HepG2 (cell line): ENCODE results near the gene USP8. TPM values are rescaled to one million over a fixed set of nuclear protein-coding genes. Genes with fewer than 3 reads are reported as not detected.

Experiments
- ATAC-seq: fragments of 200-7000 bp; cut with Tn5 transposase; 3 replicates; pipeline ENCODE4 v1.9.1; 2020; ENCODE audit warnings: mild to moderate bottlenecking, moderate library complexity
- BruUV-seq: library from RNA; stranded (reverse); fragments of 400-500 nt; replicated peaks from 2 replicates; lab custom pipeline; 2021; lab: Mats Ljungman, UMichigan
- CTCF ChIA-PET: fragments of 300-600 bp; formaldehyde crosslinking; extraction: SDS; loops from one replicate; lab custom pipeline; 2021; ENCODE audit warnings: low total read pairs, inconsistent platforms, low intra/inter-chr PET ratio; lab: Yijun Ruan, JAX
- POLR2A ChIA-PET: fragments of 350-600 bp; sonication (Branson Sonifier 250); formaldehyde crosslinking; loops from one replicate; lab custom pipeline; 2020; ENCODE audit warnings: antibody characterized with exemption, inconsistent platforms; lab: Yijun Ruan, JAX
- DNase-seq: peaks from one replicate; pipeline ENCODE4 v3.0.0-alpha.2; 2015; ENCODE audit warnings: low spot score
- FAIRE-seq: peaks from 3 replicates; lab custom pipeline; 2011; peaks lifted over from hg19 to GRCh38; lab: Jason Lieb, UNC
- H2AFZ ChIP-seq: one replicate; pipeline ENCODE4 v1.6.1; 2011; ENCODE audit warnings: low read length, inconsistent platforms
- H3K27ac ChIP-seq: fragments of 300-600 bp; 3 replicates; pipeline ENCODE4 v1.8.0; 2011; ENCODE audit warnings: mixed run types, mild to moderate bottlenecking, mixed read lengths, low read length, inconsistent platforms; ENCODE audit not compliant: insufficient read depth; ENCODE audit errors: extremely low read length
- H3K27me3 ChIP-seq, 2 experiments: fragments of 200-600 bp in 1 of 2; 2 replicates in 1 of 2; 3 replicates in 1 of 2; pipeline versions ENCODE4 v1.6.0 to v1.8.0; 2011; ENCODE audit warnings: low read length in 2 of 2, mild to moderate bottlenecking in 2 of 2, moderate library complexity in 2 of 2, inconsistent platforms in 1 of 2; ENCODE audit not compliant: insufficient read depth in 2 of 2, control insufficient read depth in 1 of 2
- H3K36me3 ChIP-seq, 2 experiments: fragments of 200-600 bp in 1 of 2; replicated peaks in 1 of 2; 2 replicates in 1 of 2; 3 replicates in 1 of 2; pipeline versions ENCODE4 v1.5.1 to v1.8.0; 2011; ENCODE audit warnings: low read length in 2 of 2, inconsistent platforms in 1 of 2; ENCODE audit not compliant: insufficient read depth in 2 of 2, control insufficient read depth in 1 of 2
- H3K4me1 ChIP-seq: 2 replicates; pipeline ENCODE4 v1.5.1; 2012; ENCODE audit warnings: low read length, inconsistent platforms; ENCODE audit not compliant: insufficient read depth
- H3K4me2 ChIP-seq: 2 replicates; pipeline ENCODE4 v1.6.0; 2011; ENCODE audit warnings: low read depth, low read length, inconsistent platforms
- H3K4me3 ChIP-seq, 3 experiments: fragments of 200-600 bp in 1 of 3; sonication (generic), shearing (Covaris generic) in 1 of 3; replicated peaks in 1 of 3; 2 replicates each; pipeline ENCODE4 v1.5.1; 2011 to 2016; ENCODE audit warnings: low read length in 3 of 3, inconsistent platforms in 2 of 3, low read depth in 2 of 3, mild to moderate bottlenecking in 2 of 3, control low read depth in 1 of 3, mixed read lengths in 1 of 3; ENCODE audit not compliant: insufficient read depth in 1 of 3
- H3K79me2 ChIP-seq: one replicate; pipeline ENCODE4 v1.6.1; 2011; ENCODE audit warnings: low read length, inconsistent platforms; ENCODE audit not compliant: insufficient read depth
- H3K9ac ChIP-seq: 2 replicates; pipeline ENCODE4 v1.6.0; 2011; ENCODE audit warnings: mild to moderate bottlenecking, low read depth, low read length, inconsistent platforms; ENCODE audit not compliant: insufficient read depth
- H3K9me3 ChIP-seq: 2 replicates; pipeline ENCODE4 v1.5.1; 2012; ENCODE audit warnings: mild to moderate bottlenecking, low read length
- H4K20me1 ChIP-seq: 2 replicates; pipeline ENCODE4 v1.6.0; 2011; ENCODE audit warnings: inconsistent platforms, mild to moderate bottlenecking, low read length, moderate library complexity; ENCODE audit not compliant: insufficient read depth
- CCAR2 ChIP-seq: fragments of 200-400 bp; formaldehyde crosslinking; optimal IDR thresholded peaks from 2 replicates; pipeline ENCODE3; 2018; ENCODE audit warnings: low read depth, mild to moderate bottlenecking, low read length, moderate library complexity
- FIP1L1 ChIP-seq: fragments of 200-400 bp; formaldehyde crosslinking; IDR thresholded peaks from 2 replicates; pipeline ENCODE4 v1.6.1; 2018; ENCODE audit warnings: low read depth, mild to moderate bottlenecking, low read length, moderate library complexity, borderline replicate concordance; ENCODE audit not compliant: insufficient read depth
- FOXJ3 ChIP-seq: sonication (generic); formaldehyde crosslinking; IDR thresholded peaks from 2 replicates; pipeline ENCODE4 v1.4.0; 2020; ENCODE audit warnings: missing genetic modification reagents, mild to moderate bottlenecking, borderline replicate concordance
- KLF12 ChIP-seq: sonication (generic); formaldehyde crosslinking; IDR thresholded peaks from 2 replicates; pipeline ENCODE4 v1.4.0; 2020; ENCODE audit warnings: missing genetic modification reagents, borderline replicate concordance
- MAFF ChIP-seq: IDR thresholded peaks from 2 replicates; pipeline ENCODE4 v1.6.1; 2011; ENCODE audit warnings: low read depth, low read length, improper control_type of control experiment
- NCOA2 ChIP-seq: sonication (generic); formaldehyde crosslinking; IDR thresholded peaks from 2 replicates; pipeline ENCODE4 v1.8.0; 2022; ENCODE audit warnings: inconsistent platforms
- PAX8 ChIP-seq: sonication (generic); formaldehyde crosslinking; IDR thresholded peaks from 2 replicates; pipeline ENCODE4 v1.8.0; 2022; ENCODE audit warnings: mild to moderate bottlenecking, missing genetic modification reagents, borderline replicate concordance
- RARA ChIP-seq: IDR thresholded peaks from 2 replicates; pipeline ENCODE4 v1.6.1; 2016; ENCODE audit warnings: missing genetic modification reagents, missing compliant biosample characterization
- SALL1 ChIP-seq: sonication (generic); formaldehyde crosslinking; IDR thresholded peaks from 2 replicates; pipeline ENCODE4 v1.8.0; 2022; ENCODE audit warnings: mild to moderate bottlenecking, missing genetic modification reagents
- SP5 ChIP-seq: IDR thresholded peaks from 2 replicates; pipeline ENCODE4 v1.6.1; 2016; ENCODE audit warnings: low read depth, borderline replicate concordance
- ZNF792 ChIP-seq: IDR thresholded peaks from 2 replicates; pipeline ENCODE4 v1.6.1; 2016
- WGBS: methylation state at CpG from one replicate; pipeline ENCODE4 v1.1.6; 2017; ENCODE audit warnings: low lambda C conversion rate; 5-methylcytosine and 5-hydroxymethylcytosine counted together
- in situ Hi-C: cut with HindIII; loops from 2 replicates; pipeline ENCODE4 v1.10.0; 2017; ENCODE audit warnings: low pct_unique_long_range_greater_than_20kb; ENCODE audit not compliant: extremely low pct_ligation_motif_present
- intact Hi-C: fragments of 100-400 bp; cut with micrococcal nuclease; formaldehyde crosslinking; loops from one replicate; pipeline ENCODE4 v1.10.0; 2022; ENCODE audit not compliant: unreplicated experiment
- polyA plus RNA-seq, 8 experiments: library from polyadenylated mRNA; depleted of rRNA in 3 of 8; stranded (reverse) in 7 of 8; unstranded in 1 of 8; fragments of >200 nt; fragmentation: Illumina TruSeq in 4 of 8; extraction: Trizol in 4 of 8; gene quantifications; 2 replicates each; pipeline versions ENCODE4 v1.2.1 to v1.2.3, GENCODE V29; 2011 to 2016; ENCODE audit warnings: low read depth in 4 of 8, missing spikeins in 1 of 8, mixed read lengths in 1 of 8; ENCODE audit not compliant: insufficient read depth in 1 of 8
- total RNA-seq, 5 experiments: library from RNA; depleted of rRNA; stranded (reverse); fragments of >200 nt; fragmentation: Illumina TruSeq; extraction: Trizol; gene quantifications; 2 replicates each; pipeline ENCODE4 v1.2.3, GENCODE V29; 2016; ENCODE audit warnings: low read depth in 1 of 5
- TF ChIP-seq, protein P1 (sequence below): IDR thresholded peaks from 2 replicates; pipeline ENCODE4 v1.6.1; 2016; ENCODE audit warnings: mild to moderate bottlenecking, missing biosample characterization, missing genetic modification reagents
- TF ChIP-seq, protein P2 (sequence below): sonication (generic); formaldehyde crosslinking; IDR thresholded peaks from 2 replicates; pipeline ENCODE4 v1.5.0; 2020; ENCODE audit warnings: mild to moderate bottlenecking, missing genetic modification reagents, moderate library complexity

The USP8 gene
- total and polyA plus RNA-seq, 2 of the 13 experiments (the other 11 are each of a cell fraction or from before 2014, with no cell fraction given): 36.4 to 50.7 TPM

DNA sequence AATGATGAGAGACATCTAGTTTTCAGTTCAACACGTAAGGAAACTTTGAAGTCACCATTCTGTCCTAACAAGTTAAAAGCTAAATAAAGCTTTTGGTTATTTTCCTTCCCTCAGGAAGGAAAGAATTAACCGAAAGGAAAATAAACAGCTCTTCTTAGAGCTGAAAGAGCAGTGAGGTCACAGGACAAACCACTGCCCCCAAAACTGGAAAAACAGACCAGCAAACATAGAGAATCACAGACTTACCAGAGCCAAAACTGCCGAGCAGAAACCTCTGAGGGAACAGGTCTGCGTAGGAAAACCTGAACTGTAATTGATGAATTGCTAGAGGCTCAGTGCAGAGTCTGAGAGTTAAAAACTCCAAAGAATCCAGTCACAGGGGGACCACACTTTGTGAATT is 107.6 kb downstream of the USP8 start:
- Histone ChIP-seq H3K79me2 (no peaks in the 10 kb centered on the region), H3K36me3 (no peaks in the 10 kb centered on the region), H3K9me3 (no peaks in the 10 kb centered on the region), H3K4me2 (peak overlapping the region; percentile 29; the same call in 1 of the 2 replicates), H3K27me3 (no peaks in the 10 kb centered on the region), H3K9ac (peak overlapping the region; percentile 17; the same call in 1 of the 2 replicates), H2AFZ (peak overlapping the region; percentile 48), H3K27ac (no peak overlapping the region), H4K20me1 (no peaks in the 10 kb centered on the region), H3K4me1 (peaks cover 11% of the 10 kb centered on the region), H3K4me3 (no peak overlapping the region)
- FAIRE-seq (no peak), DNase-seq (no peak), ATAC-seq (no peak; the same call in 2 of the 3 replicates)
- intact Hi-C loops (no loop called here), in situ Hi-C loops (no loop called here)
- POLR2A ChIA-PET: no interaction called here
- TF ChIP-seq CCAR2: no peak
- no peak for TF ChIP-seq MAFF
- TF ChIP-seq, protein P1, sequence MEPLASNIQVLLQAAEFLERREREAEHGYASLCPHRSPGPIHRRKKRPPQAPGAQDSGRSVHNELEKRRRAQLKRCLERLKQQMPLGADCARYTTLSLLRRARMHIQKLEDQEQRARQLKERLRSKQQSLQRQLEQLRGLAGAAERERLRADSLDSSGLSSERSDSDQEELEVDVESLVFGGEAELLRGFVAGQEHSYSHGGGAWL: no peak
- TF ChIP-seq FIP1L1: no peak
- TF ChIP-seq KLF12 (CRISPR knock-in tag): no peak
- TF ChIP-seq, protein P2, sequence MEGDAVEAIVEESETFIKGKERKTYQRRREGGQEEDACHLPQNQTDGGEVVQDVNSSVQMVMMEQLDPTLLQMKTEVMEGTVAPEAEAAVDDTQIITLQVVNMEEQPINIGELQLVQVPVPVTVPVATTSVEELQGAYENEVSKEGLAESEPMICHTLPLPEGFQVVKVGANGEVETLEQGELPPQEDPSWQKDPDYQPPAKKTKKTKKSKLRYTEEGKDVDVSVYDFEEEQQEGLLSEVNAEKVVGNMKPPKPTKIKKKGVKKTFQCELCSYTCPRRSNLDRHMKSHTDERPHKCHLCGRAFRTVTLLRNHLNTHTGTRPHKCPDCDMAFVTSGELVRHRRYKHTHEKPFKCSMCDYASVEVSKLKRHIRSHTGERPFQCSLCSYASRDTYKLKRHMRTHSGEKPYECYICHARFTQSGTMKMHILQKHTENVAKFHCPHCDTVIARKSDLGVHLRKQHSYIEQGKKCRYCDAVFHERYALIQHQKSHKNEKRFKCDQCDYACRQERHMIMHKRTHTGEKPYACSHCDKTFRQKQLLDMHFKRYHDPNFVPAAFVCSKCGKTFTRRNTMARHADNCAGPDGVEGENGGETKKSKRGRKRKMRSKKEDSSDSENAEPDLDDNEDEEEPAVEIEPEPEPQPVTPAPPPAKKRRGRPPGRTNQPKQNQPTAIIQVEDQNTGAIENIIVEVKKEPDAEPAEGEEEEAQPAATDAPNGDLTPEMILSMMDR (CRISPR knock-in tag): no peak
- 63% methylated on average over 4 of the region's 4 CpGs for WGBS
- CTCF ChIA-PET: no interaction called here
- BruUV-seq: no TSS peak

DNA sequence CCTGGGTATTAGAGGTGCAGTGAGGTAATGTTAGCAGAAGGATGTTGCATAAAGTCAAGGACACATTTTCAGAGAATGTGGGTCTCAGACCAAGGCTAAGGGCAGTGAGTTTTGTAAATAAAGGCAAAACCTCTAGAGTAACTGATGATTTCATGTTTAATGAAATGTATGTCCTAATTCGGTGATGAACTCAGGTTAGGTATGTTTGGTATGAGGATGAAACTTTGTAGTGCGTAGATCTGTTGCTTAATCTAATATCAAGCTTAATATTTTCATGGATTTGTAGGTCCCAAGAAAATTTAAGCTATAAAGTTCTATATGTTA is 118.6 kb downstream of the USP8 start:
- ChIA-PET POLR2A (no interaction called here), CTCF (no interaction called here)
- WGBS: 37% methylated on average over 2 of the region's 2 CpGs
- in situ Hi-C loops (no loop called here), intact Hi-C loops (no loop called here)
- Histone ChIP-seq H3K4me1 (peaks cover 24% of the 10 kb centered on the region), H3K9ac (no peak overlapping the region), H4K20me1 (no peaks in the 10 kb centered on the region), H3K9me3 (no peaks in the 10 kb centered on the region), H3K27me3 (no peaks in the 10 kb centered on the region; a peak in 1 of 5 replicates), H3K36me3 (no peaks in the 10 kb centered on the region), H3K4me2 (0 out of 2 replicates have a peak overlapping the region, but pooled peaks have one; percentile 19), H3K4me3 (no peak overlapping the region), H3K79me2 (no peaks in the 10 kb centered on the region), H3K27ac (peak overlapping the region; percentile 25), H2AFZ (no peak overlapping the region)
- peak; percentile 84 for DNase-seq
- no TSS peak for BruUV-seq
- ATAC-seq: peak; percentile 88
- FAIRE-seq: peak; percentile 56
- TF ChIP-seq SALL1 (CRISPR knock-in tag) (peak; percentile 60; the same call in 1 of the 2 replicates), SP5 (CRISPR knock-in tag) (no peak), PAX8 (CRISPR knock-in tag) (no peak), FOXJ3 (0 out of 2 replicates have a peak, but pooled peaks have one; percentile 9), ZNF792 (CRISPR knock-in tag) (0 out of 2 replicates have a peak, but pooled peaks have one; percentile 47), RARA (CRISPR knock-in tag) (peak; percentile 92), NCOA2 (peak; percentile 75)
